ENCODE measurements around the gene DCAF16. TPM values are rescaled to one million over a fixed set of nuclear protein-coding genes. Genes with fewer than 3 reads are reported as not detected.

DCAF16 gene
- polyA plus RNA-seq, 3 donors, result 4.1 to 14.5 (median 4.6) TPM

DNA sequence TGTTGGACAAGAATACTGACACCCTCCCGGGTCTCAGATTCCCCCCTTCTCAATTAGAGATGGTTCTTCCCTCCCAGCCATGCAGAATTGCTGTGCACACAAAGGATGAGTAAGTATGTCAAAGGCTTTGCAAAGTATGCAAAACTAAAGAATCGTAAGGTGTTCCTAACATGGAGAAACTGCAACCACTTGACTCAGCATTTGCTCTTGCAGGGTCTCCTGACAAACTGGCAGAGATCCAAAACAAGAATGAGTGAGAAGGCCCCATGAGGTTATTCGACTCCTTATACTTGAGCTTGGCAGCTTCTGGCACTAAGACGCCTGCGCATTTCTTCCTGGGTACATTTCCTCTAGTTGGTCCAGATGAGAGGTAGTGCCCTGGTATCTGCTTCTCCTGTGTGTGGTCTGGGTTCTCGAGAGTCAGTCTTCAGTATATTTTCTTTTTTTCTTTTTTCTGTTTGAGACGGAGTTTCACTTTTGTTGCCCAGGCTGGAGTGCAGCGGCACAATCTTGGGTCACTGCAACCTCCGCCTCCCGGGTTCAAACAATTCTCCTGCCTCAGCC is 37.3 kb downstream of the DCAF16 start:
- H3K27me3 Mint-ChIP-seq (ENCODE audit: low read depth in 3 of 3), result peaks cover 2 to 5% (median 4%) of the 10 kb centered on the region in 3 donors
- no peak overlapping the region for H3K4me3 ChIP-seq (replicated peaks in 1 of 3; ENCODE audit: low read depth in 2 of 3, low read length in 3 of 3)
- H3K79me2 ChIP-seq (ENCODE audit: insufficient read depth, low read length), result no peaks in the 10 kb centered on the region
- no peaks in the 10 kb centered on the region for H3K36me3 ChIP-seq (replicated peaks in 1 of 2; ENCODE audit: control insufficient read depth in 1 of 2, insufficient read depth in 2 of 2, low read length in 2 of 2)
- H3K4me1 ChIP-seq (ENCODE audit: control insufficient read depth in 1 of 2, insufficient read depth in 2 of 2, low read length in 2 of 2), result no peaks in the 10 kb centered on the region
- no peak for DNase-seq
- no peak overlapping the region for H3K27ac ChIP-seq (ENCODE audit: low read depth in 1 of 2, low read length in 2 of 2)
- WGBS (ENCODE audit: insufficient coverage), result 83% methylated on average over 1 of the region's 10 CpGs
- no peaks in the 10 kb centered on the region for H3K36me3 Mint-ChIP-seq
- TF ChIP-seq, protein P1, sequence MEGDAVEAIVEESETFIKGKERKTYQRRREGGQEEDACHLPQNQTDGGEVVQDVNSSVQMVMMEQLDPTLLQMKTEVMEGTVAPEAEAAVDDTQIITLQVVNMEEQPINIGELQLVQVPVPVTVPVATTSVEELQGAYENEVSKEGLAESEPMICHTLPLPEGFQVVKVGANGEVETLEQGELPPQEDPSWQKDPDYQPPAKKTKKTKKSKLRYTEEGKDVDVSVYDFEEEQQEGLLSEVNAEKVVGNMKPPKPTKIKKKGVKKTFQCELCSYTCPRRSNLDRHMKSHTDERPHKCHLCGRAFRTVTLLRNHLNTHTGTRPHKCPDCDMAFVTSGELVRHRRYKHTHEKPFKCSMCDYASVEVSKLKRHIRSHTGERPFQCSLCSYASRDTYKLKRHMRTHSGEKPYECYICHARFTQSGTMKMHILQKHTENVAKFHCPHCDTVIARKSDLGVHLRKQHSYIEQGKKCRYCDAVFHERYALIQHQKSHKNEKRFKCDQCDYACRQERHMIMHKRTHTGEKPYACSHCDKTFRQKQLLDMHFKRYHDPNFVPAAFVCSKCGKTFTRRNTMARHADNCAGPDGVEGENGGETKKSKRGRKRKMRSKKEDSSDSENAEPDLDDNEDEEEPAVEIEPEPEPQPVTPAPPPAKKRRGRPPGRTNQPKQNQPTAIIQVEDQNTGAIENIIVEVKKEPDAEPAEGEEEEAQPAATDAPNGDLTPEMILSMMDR (IDR thresholded peaks at IDR 0.05), result no peak
- H3K4me1 Mint-ChIP-seq, result no peaks in the 10 kb centered on the region
- peak overlapping the region in 1 of 7 donors; percentile 50 for H3K27ac Mint-ChIP-seq
- peaks cover 0 to 5% (median 2%) of the 10 kb centered on the region in 7 donors for H3K9me3 Mint-ChIP-seq
- intact Hi-C loops (cut with micrococcal nuclease), result no loop called here
- peaks cover 0 to 2% of the 10 kb centered on the region in 2 donors for H3K27me3 ChIP-seq (ENCODE audit: control insufficient read depth in 2 of 2, insufficient read depth in 2 of 2, low read length in 2 of 2)
- H3K9me3 ChIP-seq (replicated peaks in 1 of 2; ENCODE audit: control insufficient read depth in 1 of 2, insufficient read depth in 1 of 2, low read length in 2 of 2), result no peaks in the 10 kb centered on the region
- H3K4me2 ChIP-seq (replicated peaks; ENCODE audit: extremely low read depth, low read length, poor library complexity, severe bottlenecking), result no peak overlapping the region
- H3K9ac ChIP-seq (ENCODE audit: insufficient read depth, low read length, poor library complexity, severe bottlenecking), result no peak overlapping the region
- no peaks in the 10 kb centered on the region for H4K20me1 ChIP-seq (ENCODE audit: insufficient read depth, low read length)
- no peak overlapping the region for H2AFZ ChIP-seq (ENCODE audit: insufficient read depth, low read depth, low read length, poor library complexity, severe bottlenecking)
- no peak overlapping the region for H3K4me3 Mint-ChIP-seq

DNA sequence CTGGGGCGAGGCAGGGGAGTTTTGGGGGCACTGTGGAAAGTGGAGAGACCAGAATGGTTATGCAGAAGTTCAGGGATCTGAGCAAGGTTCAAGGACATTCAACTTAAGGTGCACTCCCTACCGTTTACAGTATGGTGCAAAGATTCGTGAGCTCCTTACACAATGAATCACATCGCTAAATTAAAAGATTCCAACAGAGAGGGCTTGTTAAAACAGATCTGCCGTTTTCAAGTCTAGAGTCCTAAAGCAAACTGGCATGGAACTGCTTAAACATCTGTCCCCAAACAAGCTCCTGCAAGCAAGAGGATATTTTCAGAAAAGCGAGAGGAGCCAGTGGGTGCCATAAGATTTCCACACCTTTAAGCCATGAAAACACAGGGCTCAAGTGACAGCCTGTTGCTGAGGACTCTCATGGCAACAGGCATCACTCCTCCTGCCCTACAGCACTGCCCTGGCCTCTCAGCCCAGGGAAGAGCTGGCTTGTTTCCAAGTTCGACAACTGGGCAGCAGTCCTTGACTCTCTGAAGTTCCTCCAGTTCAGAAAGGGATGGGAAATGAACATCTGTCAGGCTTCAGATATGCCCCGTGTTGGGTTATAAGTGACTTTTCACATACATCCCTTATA is 39.2 kb downstream of the DCAF16 start:
- peaks cover 0 to 8% (median 2%) of the 10 kb centered on the region in 7 donors for H3K9me3 Mint-ChIP-seq
- H3K27ac Mint-ChIP-seq, result no peak overlapping the region
- TF ChIP-seq, protein P1 (IDR thresholded peaks at IDR 0.05), result no peak
- peaks cover 5 to 8% of the 10 kb centered on the region in 2 donors for H3K9me3 ChIP-seq (replicated peaks in 1 of 2; ENCODE audit: control insufficient read depth in 1 of 2, insufficient read depth in 1 of 2, low read length in 2 of 2)
- H3K9ac ChIP-seq (ENCODE audit: insufficient read depth, low read length, poor library complexity, severe bottlenecking), result no peak overlapping the region
- intact Hi-C loops (cut with micrococcal nuclease), result no loop called here
- H3K4me1 ChIP-seq (ENCODE audit: control insufficient read depth in 1 of 2, insufficient read depth in 2 of 2, low read length in 2 of 2), result no peaks in the 10 kb centered on the region
- H3K27me3 ChIP-seq (ENCODE audit: control insufficient read depth in 2 of 2, insufficient read depth in 2 of 2, low read length in 2 of 2), result no peaks in the 10 kb centered on the region
- no peaks in the 10 kb centered on the region for H3K4me1 Mint-ChIP-seq
- no peak overlapping the region for H3K4me2 ChIP-seq (replicated peaks; ENCODE audit: extremely low read depth, low read length, poor library complexity, severe bottlenecking)
- H3K79me2 ChIP-seq (ENCODE audit: insufficient read depth, low read length), result no peaks in the 10 kb centered on the region
- H2AFZ ChIP-seq (ENCODE audit: insufficient read depth, low read depth, low read length, poor library complexity, severe bottlenecking), result no peak overlapping the region
- DNase-seq, result no peak
- H3K27me3 Mint-ChIP-seq (ENCODE audit: low read depth in 3 of 3), result peaks cover 1 to 2% (median 1%) of the 10 kb centered on the region in 3 donors
- no peaks in the 10 kb centered on the region for H3K36me3 ChIP-seq (replicated peaks in 1 of 2; ENCODE audit: control insufficient read depth in 1 of 2, insufficient read depth in 2 of 2, low read length in 2 of 2)
- no peak overlapping the region for H3K27ac ChIP-seq (ENCODE audit: low read depth in 1 of 2, low read length in 2 of 2)
- no peaks in the 10 kb centered on the region for H4K20me1 ChIP-seq (ENCODE audit: insufficient read depth, low read length)
- H3K4me3 ChIP-seq (replicated peaks in 1 of 3; ENCODE audit: low read depth in 2 of 3, low read length in 3 of 3), result no peak overlapping the region
- WGBS (ENCODE audit: insufficient coverage), result 94% methylated on average over 6 of the region's 8 CpGs
- no peaks in the 10 kb centered on the region for H3K36me3 Mint-ChIP-seq
- no peak overlapping the region for H3K4me3 Mint-ChIP-seq
